GM12891 (cell line): Measurements from ENCODE around the gene PLCD4.

Experiments used
- POLR2AphosphoS5 ChIP-seq: IDR thresholded peaks from 2 replicates; pipeline ENCODE4 v1.6.1; 2011; ENCODE audit warnings: low read depth, low read length, control low read depth
- TAF1 ChIP-seq: IDR thresholded peaks from 2 replicates; pipeline ENCODE4 v1.6.1; 2011; ENCODE audit warnings: low read depth, low read length, control low read depth

DNA sequence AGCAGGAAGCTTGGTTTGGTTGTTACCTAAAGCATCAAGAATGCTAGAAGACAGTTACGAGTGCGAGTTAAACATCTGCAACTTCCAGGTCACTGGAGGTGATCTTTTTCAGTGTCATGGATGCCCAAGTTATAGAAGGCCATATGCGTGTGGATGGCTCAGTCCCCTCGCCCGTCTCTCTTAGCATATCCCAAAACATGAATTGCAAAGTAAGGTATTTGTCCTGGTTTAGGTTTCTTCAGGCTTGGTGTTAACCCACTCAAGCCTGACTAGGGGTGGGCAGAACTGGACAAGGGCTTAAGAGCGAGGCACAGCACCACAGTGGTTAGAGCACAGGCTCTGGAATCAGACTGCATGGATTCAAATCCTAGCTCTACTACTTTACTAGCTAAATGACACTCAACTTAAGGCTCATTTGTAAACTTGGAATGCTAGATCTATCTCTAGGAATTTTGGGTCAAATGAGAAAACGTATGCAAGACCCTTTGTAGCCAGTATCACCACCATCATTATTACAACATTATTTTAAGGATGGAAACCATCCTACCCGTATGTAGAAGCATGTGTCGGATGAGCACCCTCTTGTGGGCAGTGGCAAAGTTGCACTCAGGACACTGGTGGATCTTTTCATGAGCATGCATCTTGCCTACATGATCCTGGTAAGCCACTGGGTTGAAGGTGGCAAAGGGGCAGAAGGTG is 40.5 kb downstream of the PLCD4 start:
- TF ChIP-seq TAF1 (no peak), POLR2AphosphoS5 (no peak)
